ENCODE data around the gene PPP1R14C. TPM values are rescaled to one million over a fixed set of nuclear protein-coding genes. Genes with fewer than 3 reads are reported as not detected.

PPP1R14C gene
- total and polyA plus RNA-seq, 2 experiments from 2014 or later, result 1.1 to 1.4 TPM

DNA sequence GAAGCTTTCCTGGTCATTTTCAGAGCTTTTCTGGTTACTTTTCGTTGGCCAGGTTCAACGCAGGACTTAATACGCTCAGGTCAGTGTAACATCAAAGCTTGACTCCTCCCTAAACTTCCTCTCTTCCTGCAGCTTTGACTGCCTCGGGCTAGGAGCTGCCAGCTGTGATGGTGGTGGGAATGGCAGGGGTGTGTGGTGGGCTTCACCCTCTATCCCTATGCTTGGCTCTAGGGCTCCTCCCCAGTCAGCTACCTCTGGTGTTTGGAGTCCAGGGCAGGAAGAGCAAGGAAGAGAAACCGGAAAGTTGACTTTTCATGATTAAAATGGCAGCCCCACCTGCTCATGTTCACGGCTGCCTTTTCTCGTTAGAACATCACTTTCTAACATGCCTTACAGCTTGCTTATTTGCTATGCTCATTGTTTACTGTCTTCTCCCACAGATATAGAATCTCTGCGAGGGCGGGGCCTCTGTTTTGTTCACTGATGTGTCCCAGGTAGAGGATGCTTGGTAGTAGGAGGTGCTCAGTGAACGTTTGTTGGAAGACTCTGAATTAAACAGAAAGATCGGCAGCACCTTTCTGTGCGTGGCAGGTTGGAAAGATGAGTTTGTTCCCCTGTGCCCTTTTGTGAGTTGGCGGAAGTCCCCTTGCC, 16.1 kb upstream of the PPP1R14C start:
- Mint-ChIP-seq H3K4me1 (peaks cover 7% of the 10 kb centered on the region; the same call in 1 of the 3 replicates), H3K4me3 (no peak overlapping the region), H3K9me3 (no peaks in the 10 kb centered on the region), H3K36me3 (ENCODE audit: low read depth) (no peaks in the 10 kb centered on the region), H3K27ac (no peak overlapping the region), H3K27me3 (ENCODE audit: insufficient read depth, low read depth, poor library complexity) (peaks cover 3% of the 10 kb centered on the region)
- H2AFZ ChIP-seq, result no peak overlapping the region; the same call in 1 of the 2 replicates
- no peaks in the 10 kb centered on the region for H3K9me2 ChIP-seq (ENCODE audit: insufficient read depth)
- H3K79me2 ChIP-seq (replicated peaks; ENCODE audit: insufficient read depth), result no peaks in the 10 kb centered on the region
- no peaks in the 10 kb centered on the region for H3K27me3 ChIP-seq (ENCODE audit: insufficient read depth)
- TF ChIP-seq NANOG (IDR thresholded peaks at IDR 0.05; ENCODE audit: borderline replicate concordance) (no peak), EZH2phosphoT487 (IDR thresholded peaks at IDR 0.05; ENCODE audit: unreplicated experiment) (no peak), CREB1 (CRISPR knock-in tag; IDR thresholded peaks at IDR 0.05; ENCODE audit: low read depth) (no peak), EZH2 (IDR thresholded peaks at IDR 0.05; ENCODE audit: low read depth, unreplicated experiment) (no peak), POLR2AphosphoS5 (IDR thresholded peaks at IDR 0.05; ENCODE audit: low read depth) (no peak), STAT1 (IDR thresholded peaks at IDR 0.05; ENCODE audit: unreplicated experiment) (no peak), JUNB (IDR thresholded peaks at IDR 0.05; ENCODE audit: unreplicated experiment) (no peak), ZNF331 (CRISPR knock-in tag; IDR thresholded peaks at IDR 0.05; ENCODE audit: low read depth) (no peak), ZNF114 (CRISPR knock-in tag; IDR thresholded peaks at IDR 0.05) (no peak)
- TF ChIP-seq, protein P1, sequence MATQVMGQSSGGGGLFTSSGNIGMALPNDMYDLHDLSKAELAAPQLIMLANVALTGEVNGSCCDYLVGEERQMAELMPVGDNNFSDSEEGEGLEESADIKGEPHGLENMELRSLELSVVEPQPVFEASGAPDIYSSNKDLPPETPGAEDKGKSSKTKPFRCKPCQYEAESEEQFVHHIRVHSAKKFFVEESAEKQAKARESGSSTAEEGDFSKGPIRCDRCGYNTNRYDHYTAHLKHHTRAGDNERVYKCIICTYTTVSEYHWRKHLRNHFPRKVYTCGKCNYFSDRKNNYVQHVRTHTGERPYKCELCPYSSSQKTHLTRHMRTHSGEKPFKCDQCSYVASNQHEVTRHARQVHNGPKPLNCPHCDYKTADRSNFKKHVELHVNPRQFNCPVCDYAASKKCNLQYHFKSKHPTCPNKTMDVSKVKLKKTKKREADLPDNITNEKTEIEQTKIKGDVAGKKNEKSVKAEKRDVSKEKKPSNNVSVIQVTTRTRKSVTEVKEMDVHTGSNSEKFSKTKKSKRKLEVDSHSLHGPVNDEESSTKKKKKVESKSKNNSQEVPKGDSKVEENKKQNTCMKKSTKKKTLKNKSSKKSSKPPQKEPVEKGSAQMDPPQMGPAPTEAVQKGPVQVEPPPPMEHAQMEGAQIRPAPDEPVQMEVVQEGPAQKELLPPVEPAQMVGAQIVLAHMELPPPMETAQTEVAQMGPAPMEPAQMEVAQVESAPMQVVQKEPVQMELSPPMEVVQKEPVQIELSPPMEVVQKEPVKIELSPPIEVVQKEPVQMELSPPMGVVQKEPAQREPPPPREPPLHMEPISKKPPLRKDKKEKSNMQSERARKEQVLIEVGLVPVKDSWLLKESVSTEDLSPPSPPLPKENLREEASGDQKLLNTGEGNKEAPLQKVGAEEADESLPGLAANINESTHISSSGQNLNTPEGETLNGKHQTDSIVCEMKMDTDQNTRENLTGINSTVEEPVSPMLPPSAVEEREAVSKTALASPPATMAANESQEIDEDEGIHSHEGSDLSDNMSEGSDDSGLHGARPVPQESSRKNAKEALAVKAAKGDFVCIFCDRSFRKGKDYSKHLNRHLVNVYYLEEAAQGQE (IDR thresholded peaks at IDR 0.05; ENCODE audit: unreplicated experiment), result no peak
- TF ChIP-seq, protein P2, sequence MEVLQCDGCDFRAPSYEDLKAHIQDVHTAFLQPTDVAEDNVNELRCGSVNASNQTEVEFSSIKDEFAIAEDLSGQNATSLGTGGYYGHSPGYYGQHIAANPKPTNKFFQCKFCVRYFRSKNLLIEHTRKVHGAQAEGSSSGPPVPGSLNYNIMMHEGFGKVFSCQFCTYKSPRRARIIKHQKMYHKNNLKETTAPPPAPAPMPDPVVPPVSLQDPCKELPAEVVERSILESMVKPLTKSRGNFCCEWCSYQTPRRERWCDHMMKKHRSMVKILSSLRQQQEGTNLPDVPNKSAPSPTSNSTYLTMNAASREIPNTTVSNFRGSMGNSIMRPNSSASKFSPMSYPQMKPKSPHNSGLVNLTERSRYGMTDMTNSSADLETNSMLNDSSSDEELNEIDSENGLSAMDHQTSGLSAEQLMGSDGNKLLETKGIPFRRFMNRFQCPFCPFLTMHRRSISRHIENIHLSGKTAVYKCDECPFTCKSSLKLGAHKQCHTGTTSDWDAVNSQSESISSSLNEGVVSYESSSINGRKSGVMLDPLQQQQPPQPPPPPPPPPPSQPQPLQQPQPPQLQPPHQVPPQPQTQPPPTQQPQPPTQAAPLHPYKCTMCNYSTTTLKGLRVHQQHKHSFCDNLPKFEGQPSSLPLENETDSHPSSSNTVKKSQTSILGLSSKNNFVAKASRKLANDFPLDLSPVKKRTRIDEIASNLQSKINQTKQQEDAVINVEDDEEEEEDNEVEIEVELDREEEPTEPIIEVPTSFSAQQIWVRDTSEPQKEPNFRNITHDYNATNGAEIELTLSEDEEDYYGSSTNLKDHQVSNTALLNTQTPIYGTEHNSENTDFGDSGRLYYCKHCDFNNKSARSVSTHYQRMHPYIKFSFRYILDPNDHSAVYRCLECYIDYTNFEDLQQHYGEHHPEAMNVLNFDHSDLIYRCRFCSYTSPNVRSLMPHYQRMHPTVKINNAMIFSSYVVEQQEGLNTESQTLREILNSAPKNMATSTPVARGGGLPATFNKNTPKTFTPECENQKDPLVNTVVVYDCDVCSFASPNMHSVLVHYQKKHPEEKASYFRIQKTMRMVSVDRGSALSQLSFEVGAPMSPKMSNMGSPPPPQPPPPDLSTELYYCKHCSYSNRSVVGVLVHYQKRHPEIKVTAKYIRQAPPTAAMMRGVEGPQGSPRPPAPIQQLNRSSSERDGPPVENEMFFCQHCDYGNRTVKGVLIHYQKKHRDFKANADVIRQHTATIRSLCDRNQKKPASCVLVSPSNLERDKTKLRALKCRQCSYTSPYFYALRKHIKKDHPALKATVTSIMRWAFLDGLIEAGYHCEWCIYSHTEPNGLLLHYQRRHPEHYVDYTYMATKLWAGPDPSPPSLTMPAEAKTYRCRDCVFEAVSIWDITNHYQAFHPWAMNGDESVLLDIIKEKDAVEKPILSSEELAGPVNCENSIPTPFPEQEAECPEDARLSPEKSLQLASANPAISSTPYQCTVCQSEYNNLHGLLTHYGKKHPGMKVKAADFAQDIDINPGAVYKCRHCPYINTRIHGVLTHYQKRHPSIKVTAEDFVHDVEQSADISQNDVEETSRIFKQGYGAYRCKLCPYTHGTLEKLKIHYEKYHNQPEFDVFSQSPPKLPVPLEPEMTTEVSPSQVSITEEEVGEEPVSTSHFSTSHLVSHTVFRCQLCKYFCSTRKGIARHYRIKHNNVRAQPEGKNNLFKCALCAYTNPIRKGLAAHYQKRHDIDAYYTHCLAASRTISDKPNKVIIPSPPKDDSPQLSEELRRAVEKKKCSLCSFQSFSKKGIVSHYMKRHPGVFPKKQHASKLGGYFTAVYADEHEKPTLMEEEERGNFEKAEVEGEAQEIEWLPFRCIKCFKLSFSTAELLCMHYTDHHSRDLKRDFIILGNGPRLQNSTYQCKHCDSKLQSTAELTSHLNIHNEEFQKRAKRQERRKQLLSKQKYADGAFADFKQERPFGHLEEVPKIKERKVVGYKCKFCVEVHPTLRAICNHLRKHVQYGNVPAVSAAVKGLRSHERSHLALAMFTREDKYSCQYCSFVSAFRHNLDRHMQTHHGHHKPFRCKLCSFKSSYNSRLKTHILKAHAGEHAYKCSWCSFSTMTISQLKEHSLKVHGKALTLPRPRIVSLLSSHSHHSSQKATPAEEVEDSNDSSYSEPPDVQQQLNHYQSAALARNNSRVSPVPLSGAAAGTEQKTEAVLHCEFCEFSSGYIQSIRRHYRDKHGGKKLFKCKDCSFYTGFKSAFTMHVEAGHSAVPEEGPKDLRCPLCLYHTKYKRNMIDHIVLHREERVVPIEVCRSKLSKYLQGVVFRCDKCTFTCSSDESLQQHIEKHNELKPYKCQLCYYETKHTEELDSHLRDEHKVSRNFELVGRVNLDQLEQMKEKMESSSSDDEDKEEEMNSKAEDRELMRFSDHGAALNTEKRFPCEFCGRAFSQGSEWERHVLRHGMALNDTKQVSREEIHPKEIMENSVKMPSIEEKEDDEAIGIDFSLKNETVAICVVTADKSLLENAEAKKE (CRISPR knock-in tag; IDR thresholded peaks at IDR 0.05), result no peak
- TF ChIP-seq, protein P3, sequence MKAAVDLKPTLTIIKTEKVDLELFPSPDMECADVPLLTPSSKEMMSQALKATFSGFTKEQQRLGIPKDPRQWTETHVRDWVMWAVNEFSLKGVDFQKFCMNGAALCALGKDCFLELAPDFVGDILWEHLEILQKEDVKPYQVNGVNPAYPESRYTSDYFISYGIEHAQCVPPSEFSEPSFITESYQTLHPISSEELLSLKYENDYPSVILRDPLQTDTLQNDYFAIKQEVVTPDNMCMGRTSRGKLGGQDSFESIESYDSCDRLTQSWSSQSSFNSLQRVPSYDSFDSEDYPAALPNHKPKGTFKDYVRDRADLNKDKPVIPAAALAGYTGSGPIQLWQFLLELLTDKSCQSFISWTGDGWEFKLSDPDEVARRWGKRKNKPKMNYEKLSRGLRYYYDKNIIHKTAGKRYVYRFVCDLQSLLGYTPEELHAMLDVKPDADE (IDR thresholded peaks at IDR 0.05), result no peak
- TF ChIP-seq, protein P4, sequence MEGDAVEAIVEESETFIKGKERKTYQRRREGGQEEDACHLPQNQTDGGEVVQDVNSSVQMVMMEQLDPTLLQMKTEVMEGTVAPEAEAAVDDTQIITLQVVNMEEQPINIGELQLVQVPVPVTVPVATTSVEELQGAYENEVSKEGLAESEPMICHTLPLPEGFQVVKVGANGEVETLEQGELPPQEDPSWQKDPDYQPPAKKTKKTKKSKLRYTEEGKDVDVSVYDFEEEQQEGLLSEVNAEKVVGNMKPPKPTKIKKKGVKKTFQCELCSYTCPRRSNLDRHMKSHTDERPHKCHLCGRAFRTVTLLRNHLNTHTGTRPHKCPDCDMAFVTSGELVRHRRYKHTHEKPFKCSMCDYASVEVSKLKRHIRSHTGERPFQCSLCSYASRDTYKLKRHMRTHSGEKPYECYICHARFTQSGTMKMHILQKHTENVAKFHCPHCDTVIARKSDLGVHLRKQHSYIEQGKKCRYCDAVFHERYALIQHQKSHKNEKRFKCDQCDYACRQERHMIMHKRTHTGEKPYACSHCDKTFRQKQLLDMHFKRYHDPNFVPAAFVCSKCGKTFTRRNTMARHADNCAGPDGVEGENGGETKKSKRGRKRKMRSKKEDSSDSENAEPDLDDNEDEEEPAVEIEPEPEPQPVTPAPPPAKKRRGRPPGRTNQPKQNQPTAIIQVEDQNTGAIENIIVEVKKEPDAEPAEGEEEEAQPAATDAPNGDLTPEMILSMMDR (conservative IDR thresholded peaks at IDR 0.05; ENCODE audit: low read depth in 2 of 2), result no peak
- no peak; the same call in 2 of the 3 replicates for ATAC-seq
- no peak overlapping the region for H3K27ac ChIP-seq (ENCODE audit: low read depth)
- no peaks in the 10 kb centered on the region for H3F3A ChIP-seq (replicated peaks; ENCODE audit: low read depth)
- no peaks in the 10 kb centered on the region for H3K4me1 ChIP-seq (ENCODE audit: insufficient read depth)
- no peak overlapping the region for H3K4me2 ChIP-seq
- DNase-seq (ENCODE audit: low spot score), result no peak
- H4K20me1 ChIP-seq (replicated peaks; ENCODE audit: insufficient read depth), result no peaks in the 10 kb centered on the region
- H3K4me3 ChIP-seq, result no peak overlapping the region
- no peaks in the 10 kb centered on the region for H3K36me3 ChIP-seq (ENCODE audit: insufficient read depth)
